ENCODE measurements around the gene TNFSF12. TPM values are rescaled to one million over a fixed set of nuclear protein-coding genes. Genes with fewer than 3 reads are reported as not detected.

Gene TNFSF12
- total and polyA plus RNA-seq, 9 of the 15 experiments (the other 6 are each of a cell fraction or from before 2014, with no cell fraction given): 0.03 to 0.95 (median 0.19) TPM; not detected in 3

- no peak overlapping the region for H3K4me2 ChIP-seq (ENCODE audit: insufficient read depth, low read length)
- ChIA-PET POLR2A (interaction anchor here (0.6 kb wide), 1 partner anchor 8 kb away, joined by 5 read pairs; no protein-coding TSS in a partner anchor), CTCF (ENCODE audit: low intra/inter-chr PET ratio) (interaction anchor here (0.5 kb wide), 1 partner anchor 79 kb away, joined by 4 read pairs; no protein-coding TSS in a partner anchor)
- H3K4me1 ChIP-seq (replicated peaks in 1 of 2; ENCODE audit: control insufficient read depth in 2 of 2, insufficient read depth in 2 of 2, low read length in 2 of 2): peaks cover 8 to 25% of the 10 kb centered on the region in 2 experiments; a peak in 4 of 5 replicates
- H4K20me1 ChIP-seq (replicated peaks; ENCODE audit: control insufficient read depth, insufficient read depth, low read length): no peaks in the 10 kb centered on the region
- no peak; the same call in 2 of the 3 replicates for ATAC-seq
- H2AFZ ChIP-seq (ENCODE audit: low read depth, low read length): peak overlapping the region; percentile 73; the same call in 1 of the 2 replicates
- H3K27me3 ChIP-seq (ENCODE audit: control insufficient read depth in 2 of 2, insufficient read depth in 2 of 2, low read length in 2 of 2): no peaks in the 10 kb centered on the region
- H3K9me1 ChIP-seq (ENCODE audit: control insufficient read depth, insufficient read depth, low read length): no peaks in the 10 kb centered on the region
- in situ Hi-C loops (cut with MboI) (loop anchor here (10.0 to 25.0 kb wide), 2 partner anchors 195 to 512 kb away; partner anchors contain the start of genes KCTD11, SLC16A11, SLC16A13 and TMEM95), intact Hi-C loops (cut with micrococcal nuclease) (no loop called here)
- no peaks in the 10 kb centered on the region for H3K9me3 ChIP-seq (replicated peaks; ENCODE audit: control insufficient read depth, insufficient read depth, low read depth, low read length)
- no peaks in the 10 kb centered on the region for H3K79me2 ChIP-seq (ENCODE audit: control insufficient read depth, insufficient read depth, low read length)
- TF ChIP-seq BRD4 (IDR thresholded peaks at IDR 0.05) (no peak), E4F1 (CRISPR knock-in tag; IDR thresholded peaks at IDR 0.05; ENCODE audit: borderline replicate concordance) (no peak), CBFA2T3 (IDR thresholded peaks at IDR 0.05) (0 out of 2 replicates have a peak, but pooled peaks have one; percentile 22)
- BruUV-seq (replicated peaks): no TSS peak
- no peak overlapping the region; the same call in 1 of the 2 replicates for H3K4me3 ChIP-seq
- no peak for DNase-seq (ENCODE audit: extremely low read depth in 1 of 4, low spot score in 3 of 4)
- peak overlapping the region in 1 of 2 experiments; percentile 88; a peak in 2 of 4 replicates for H3K9ac ChIP-seq (ENCODE audit: insufficient read depth in 1 of 2, low read depth in 2 of 2, low read length in 2 of 2)
- no peaks in the 10 kb centered on the region for H3K36me3 ChIP-seq (ENCODE audit: control insufficient read depth, insufficient read depth, low read length)
- FAIRE-seq: no peak
- WGBS (ENCODE audit: insufficient coverage, low coverage, missing lambda C conversion rate): 69% methylated on average over 11 of the region's 20 CpGs
- H3K27ac ChIP-seq (ENCODE audit: extremely low read depth, low read depth, low read length): no peak overlapping the region
These were observed 670 bp downstream of the TNFSF12 start for GRCh38 chr17:7549401-7550055.
